ENCODE measurements around the gene PTPRN. TPM values are rescaled to one million over a fixed set of nuclear protein-coding genes. Genes with fewer than 3 reads are reported as not detected.
"Not testable (repeated sequence)": the region's sequence is repeated elsewhere in the genome, so short reads cannot be mapped to it uniquely, and the experiment has no call there.

The PTPRN gene
- total RNA-seq (2014; rRNA removed; shearing (Covaris generic)), result 6.8 and 10.0 TPM in 2 replicates

GRCh38 chr2:219309278-219309677 is at the start of gene PTPRN:
PTPRN (minus strand) TSS chr2:219309401; CDS start chr2:219309332, 69 bp downstream.
- DNase-seq (ENCODE audit: low spot score), result no peak

- no peak for DNase-seq (ENCODE audit: low spot score)
Observed at GRCh38 chr2:219358170-219359075, 49.2 kb upstream of the PTPRN start.

DNA sequence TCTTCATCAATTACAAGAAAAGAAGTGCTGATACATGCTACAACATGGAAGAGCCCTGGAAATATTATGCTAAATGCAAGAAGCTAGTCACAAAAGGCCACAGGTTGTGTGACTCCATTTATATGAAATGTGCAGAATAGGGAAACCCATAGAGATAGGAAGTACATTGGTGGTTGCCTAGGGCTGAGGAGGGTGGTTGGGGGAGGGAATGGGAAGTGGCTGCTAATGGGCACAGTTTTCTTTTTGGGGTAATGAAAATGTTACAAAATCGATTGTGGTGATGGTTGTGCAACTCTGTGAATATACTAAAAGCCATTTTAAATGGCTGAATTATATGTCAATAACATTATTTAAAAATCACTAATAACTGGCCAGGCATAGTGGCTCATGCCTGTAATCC is 47.6 kb upstream of the PTPRN start:
- DNase-seq (ENCODE audit: low spot score), result no peak

- no peak for DNase-seq (ENCODE audit: low spot score)
Observed at GRCh38 chr2:219354582-219354981, 45.4 kb upstream of the PTPRN start.

- no peak for DNase-seq (ENCODE audit: low spot score)
Observed at GRCh38 chr2:219353129-219353528, 43.9 kb upstream of the PTPRN start.

- DNase-seq (ENCODE audit: low spot score), result peak; percentile 54
Observed at GRCh38 chr2:219352448-219353023, 43.3 kb upstream of the PTPRN start.

DNA sequence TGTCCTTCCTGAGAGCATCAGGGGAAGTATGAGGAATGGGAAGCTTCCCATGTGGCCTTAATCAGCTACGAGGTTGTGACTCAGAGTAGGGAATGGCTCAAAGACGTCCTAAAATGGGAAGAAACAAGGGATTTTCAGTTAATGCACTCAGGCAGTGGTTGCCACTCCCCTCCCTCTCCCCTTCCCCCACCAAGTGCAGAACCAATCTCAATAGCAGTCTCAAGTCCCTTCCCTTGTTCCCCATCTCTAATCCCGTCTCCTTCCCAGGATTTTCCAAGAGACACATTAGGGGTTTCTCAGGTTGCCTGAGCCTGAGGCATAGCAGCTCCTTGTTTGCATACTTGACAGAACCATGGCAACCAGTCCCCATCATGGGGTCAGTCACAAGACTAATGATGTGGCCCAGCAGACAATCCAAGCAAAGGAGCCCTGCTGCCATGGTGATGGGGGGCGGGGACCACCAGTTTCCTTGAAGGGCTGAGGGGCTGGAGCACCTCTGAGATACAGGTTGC is 41.6 kb upstream of the PTPRN start:
- DNase-seq (ENCODE audit: low spot score), result no peak

GRCh38 chr2:219350215-219350614 is 41.0 kb upstream of the PTPRN start:
- no peak for DNase-seq (ENCODE audit: low spot score)

DNA sequence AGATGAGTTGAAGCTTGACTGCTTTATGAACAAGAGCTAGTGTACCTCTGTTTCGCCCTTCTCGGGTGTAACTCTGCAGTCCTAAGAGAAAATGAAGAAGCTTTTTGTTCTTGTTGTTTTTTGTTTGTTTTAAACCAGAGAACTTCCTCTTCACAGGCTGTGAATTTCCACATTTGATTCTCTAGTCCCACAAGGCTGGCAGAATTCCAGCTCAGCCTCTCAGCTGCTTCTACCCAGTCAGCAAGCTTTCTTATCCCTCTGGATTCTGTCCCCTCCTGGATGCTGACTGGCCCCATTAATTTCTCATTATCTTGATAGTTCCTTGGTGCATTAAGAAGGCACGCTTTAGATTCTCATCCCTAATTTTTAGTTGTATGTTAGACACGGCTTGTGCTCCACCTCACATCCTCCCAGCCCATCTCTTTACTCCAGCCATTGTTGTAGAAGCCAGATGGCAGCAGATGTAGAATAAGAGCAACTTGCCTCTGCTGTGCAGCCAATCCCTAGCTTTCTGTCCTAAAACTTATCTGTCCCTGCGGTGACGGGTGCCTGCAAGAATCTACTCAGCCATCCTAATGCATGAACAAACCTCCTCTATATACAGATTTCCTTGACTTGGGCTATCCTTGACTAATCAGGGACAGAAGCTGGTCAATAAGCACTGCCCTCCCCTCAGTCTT is 35.7 kb upstream of the PTPRN start:
- peak; percentile 29 for DNase-seq (ENCODE audit: low spot score)

DNA sequence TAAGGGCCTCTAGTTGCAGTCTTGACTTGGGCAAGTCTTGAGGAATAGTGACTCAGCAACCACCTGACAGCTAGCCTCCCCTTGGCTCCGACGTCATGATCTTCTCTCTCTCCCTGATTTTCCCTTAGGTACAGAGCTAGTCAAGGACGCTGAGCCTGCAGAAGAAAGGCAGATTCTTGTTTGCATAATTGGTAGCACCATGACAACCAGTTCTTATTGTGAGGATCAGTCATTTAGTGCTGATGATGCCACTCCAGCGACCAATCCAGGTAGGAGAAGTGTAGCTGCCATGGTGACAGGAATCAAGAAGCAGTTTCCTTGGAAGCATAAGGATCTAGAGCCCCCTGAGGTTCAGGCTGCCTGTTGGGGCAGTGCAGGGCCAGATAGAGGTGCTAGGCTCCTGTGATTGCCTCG is 26.2 kb upstream of the PTPRN start:
- no peak for DNase-seq (ENCODE audit: low spot score)

DNA sequence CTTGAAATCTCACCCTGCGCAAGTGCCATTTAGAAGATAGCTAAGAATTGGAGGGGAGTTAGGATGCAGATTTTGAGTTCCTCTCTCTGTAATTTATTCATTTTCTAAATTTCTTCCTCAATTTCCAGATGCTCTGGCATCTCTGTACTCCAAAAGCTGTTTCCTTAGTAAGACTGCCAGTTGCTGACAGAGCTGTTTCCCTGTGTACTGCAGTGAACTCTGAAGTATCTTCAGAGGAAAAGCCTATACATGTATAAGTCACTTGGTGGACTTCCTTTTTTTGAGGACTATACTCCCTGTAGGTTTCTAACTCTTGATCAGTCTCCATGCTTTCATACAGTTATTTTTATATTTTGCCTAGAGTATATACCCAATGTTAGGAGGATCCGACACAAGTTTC is 24.9 kb upstream of the PTPRN start:
- DNase-seq (ENCODE audit: low spot score), result no peak

- no peak for DNase-seq (ENCODE audit: low spot score)
Observed at GRCh38 chr2:219332542-219332941, 23.3 kb upstream of the PTPRN start, which contains the start of gene RESP18. RESP18 (minus strand) TSS chr2:219332744.

GRCh38 chr2:219331560-219332213 is 22.5 kb upstream of the PTPRN start:
- DNase-seq (ENCODE audit: low spot score), result no peak

- no peak for DNase-seq (ENCODE audit: low spot score)
Observed at GRCh38 chr2:219327719-219328118, 18.5 kb upstream of the PTPRN start.

DNA sequence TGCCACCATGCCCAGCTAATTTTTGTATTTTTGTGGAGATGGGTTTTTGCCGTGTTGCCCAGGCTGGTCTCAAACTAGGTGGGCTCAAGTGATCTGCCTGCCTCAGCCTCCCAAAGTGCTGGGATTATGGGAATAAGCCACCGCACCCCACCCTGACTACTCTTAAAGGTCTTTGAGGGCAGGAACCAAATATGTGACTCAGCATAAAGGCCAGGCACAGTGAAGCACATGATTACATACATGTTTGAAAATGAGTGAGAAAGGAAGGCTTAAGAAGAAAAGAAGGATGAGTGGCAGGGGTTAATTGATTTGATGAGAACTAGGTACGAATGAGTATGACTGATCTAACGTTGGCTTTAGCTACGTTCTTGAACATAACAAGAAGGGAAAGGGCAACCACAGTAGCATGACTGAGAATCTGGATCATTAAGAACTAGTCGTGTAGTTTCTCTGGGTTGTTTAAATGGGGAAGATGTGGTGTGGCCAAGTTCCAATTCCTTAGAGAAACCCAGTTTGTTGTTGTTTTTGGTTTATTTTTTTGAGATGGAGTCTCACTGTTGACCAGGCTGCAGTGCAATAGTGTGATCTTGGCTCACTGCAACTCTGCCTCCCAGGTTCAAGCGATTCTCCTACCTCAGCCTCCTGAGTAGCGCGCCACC is 16.6 kb upstream of the PTPRN start:
- peak; percentile 24 for DNase-seq (ENCODE audit: low spot score)

- no peak for DNase-seq (ENCODE audit: low spot score)
Observed at GRCh38 chr2:219325136-219325535, 15.9 kb upstream of the PTPRN start.

DNA sequence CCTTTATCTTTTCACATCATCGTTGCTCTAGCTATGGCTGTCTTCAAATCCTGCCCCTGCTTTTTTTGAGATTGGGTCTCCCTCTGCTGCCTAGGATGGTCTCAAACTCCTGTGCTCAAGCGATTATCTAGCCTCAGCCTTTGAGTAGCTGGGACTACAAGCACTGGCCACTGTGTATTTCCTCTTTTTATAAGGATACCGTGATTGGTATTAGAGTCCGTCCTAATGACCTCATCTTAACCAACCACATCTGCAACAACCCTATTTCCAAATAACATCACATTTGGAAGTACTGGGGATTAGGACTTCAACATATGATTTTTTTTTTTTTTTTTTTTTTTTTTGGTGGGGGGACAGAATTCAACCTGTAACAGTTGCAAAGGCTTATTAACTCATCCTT is 14.2 kb upstream of the PTPRN start:
- no peak for DNase-seq (ENCODE audit: low spot score)

GRCh38 chr2:219314804-219315468 is 5.7 kb upstream of the PTPRN start:
- DNase-seq (ENCODE audit: low spot score), result no peak

DNA sequence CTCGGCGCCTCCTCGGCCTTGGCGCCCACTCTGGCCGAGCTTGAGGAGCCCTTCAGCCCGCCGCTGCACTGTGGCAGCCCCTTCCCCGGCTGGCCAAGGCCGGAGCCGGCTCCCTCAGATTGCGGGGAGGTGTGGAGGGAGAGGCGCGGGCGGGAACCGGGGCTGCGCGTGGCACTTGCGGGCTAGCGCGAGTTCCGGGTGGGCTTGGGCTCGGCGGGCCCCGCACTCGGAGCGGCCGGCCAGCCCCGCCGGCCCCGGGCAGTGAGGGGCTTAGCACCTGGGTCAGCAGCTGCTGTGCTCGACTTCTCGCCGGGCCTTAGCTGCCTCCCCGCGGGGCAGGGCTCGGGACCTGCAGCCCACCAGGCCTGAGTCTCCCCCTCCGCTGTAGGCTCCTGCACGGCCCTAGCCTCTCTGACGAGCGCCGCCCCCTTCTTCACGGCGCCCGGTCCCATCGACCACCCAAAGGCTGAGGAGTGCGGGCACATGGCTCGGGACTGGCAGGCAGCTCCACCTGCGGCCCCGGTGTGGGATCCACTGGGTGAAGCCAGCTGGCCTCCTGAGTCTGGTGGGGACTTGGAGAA is 3.6 kb upstream of the PTPRN start:
- DNase-seq (ENCODE audit: low spot score), result not testable (repeated sequence)
